A204.1 (cell line): ENCODE measurements around the gene ICA1.

ENCODE experiments used
- FAIRE-seq: peaks from 2 replicates; lab custom pipeline; 2012; peaks lifted over from hg19 to GRCh38; lab: Jason Lieb, UNC

The ICA1 gene

DNA sequence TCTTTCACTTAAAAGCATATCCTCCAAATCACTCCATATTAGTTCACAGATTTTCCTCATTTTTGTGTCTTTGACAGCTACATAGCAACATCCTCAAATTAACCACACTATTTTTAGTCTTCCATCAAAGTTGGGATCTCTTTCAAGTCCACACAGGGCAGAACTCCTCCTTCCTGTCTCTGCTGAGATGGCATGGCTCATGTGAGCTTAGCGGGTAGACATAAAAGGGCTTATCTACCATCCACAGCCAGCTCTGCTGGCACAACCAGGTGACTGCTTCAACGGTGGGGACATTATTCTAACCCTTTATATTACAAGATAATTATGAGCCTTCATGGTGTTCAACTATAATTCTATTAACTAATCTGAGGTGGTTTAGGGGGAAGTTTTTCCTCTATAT, 35.5 kb downstream of the ICA1 start:
- FAIRE-seq, result no peak

DNA sequence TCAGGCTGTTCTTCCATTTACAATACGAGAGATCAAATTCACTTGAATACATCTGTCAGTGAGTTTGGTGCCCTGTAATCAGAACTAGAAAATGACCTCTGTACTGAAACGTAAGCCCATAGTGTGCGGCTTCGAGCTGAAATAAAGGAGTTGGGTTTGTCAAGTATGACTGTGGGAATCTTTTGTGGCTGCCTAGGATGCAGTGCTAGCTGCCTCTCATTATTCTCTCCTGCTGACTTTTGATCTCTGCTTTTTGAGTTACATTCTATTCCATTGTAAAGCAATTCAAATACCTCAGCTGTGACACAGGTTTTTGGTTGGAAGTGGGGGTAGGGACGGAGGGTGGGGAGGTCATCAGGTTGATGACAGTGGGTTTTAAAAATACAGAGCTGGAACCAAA, 40.4 kb downstream of the ICA1 start:
- FAIRE-seq, result no peak

DNA sequence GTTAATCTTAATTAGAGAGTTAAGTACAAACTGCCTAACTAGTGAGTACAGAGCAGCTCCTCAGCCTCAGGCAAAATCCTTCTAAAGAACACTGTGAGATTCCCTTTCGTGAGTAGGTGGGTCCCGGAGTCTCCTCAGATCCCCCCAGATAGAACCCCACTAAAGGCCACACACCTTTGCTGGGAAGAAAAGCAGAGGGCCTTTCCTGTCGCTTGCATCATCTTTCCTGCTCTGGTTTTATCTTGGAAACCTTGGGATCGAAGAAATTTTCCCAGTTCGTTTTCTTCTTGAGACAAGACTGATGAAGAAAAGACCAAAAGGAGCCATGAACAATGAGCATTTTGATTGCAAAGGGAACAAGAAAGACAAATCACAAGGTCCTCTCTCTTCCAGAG, 40.9 kb downstream of the ICA1 start:
- no peak for FAIRE-seq

DNA sequence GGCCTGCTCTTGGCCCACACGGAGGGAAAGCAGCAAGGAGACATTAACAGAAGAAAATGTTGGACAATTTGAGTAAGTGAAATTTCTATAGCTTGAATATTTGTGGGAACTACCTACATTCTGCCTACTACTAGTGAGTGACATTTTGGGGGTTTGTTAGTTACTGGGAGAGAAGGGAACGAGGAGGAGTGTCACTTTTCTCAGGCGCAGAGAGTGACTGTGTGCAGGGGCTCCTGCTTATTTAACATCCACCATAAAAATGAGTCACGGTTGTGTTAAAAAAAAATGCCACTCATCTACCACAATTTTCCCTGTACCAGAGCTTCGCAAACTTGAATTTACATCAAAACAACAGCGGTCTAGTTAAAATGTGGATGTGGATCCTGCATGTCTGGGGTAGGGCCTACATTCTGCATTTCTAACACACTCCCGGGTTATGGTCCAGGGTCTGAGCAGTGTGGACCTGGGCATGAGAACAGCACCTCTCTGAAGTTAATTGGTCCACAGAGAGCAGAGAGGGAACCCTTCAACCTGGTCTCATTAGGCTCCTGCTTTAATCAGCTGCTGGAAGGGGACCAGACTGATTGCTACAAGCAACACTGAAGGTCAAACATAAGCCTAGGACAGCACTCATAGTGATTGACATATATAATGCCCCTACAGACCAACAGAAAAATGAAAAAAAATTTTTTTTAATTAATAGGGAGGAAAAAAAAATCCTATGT, 41.4 kb downstream of the ICA1 start:
- FAIRE-seq, result no peak

DNA sequence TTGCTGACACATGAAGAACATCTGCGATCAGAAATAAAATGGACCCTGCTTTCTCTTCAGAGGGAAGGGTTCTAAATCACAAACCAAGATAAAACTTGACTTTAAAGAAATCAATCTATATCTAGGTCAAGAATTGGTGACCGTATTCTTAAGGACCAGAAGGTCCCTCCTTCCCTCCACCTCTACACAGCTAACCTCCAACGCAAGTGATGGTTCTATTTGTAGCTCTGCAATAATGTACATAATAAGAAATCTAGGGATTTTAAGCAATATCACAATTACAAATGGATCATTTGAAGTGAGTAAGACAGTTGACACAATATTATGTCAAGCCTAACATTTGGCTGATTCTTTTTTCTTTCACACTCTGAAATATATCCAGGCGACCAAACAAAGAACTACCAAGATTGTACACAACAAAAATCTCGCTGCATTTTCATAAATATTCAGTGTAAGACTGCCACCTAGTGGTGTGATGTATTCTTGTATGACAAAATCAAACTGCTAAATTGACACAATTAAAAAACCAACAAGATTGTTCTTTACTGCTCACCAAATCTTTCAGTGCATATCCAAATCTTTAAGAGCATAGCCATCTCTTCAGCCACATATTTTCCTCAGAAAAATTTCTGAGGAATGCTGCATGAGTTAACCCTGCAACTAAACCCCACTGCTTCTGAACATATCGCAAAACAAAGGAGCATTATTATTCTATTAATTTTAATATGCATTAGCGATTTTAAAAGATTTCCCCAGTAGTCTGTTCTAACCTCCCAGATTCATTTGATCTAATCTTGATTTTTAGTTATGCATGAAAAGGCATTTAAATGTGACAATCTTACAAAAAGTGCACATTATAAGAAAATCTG, 44.5 kb downstream of the ICA1 start:
- peak; percentile 96 for FAIRE-seq

DNA sequence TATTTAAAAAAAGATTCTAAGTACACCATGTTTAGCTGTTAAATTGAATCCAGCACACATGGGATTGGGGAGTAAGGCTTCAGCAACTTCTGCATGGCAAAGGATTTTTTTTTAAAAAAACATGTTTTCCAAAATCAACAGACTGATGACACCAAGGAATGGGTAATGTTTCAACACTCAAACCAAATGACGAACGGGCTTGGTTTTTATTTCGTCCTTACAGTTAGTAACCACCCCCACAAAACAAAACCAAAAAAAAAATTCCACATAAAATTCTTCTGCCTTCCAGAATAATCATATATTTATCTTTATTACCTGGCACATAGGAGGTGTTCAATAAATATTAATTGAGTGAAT, 45.7 kb downstream of the ICA1 start:
- FAIRE-seq, result no peak

DNA sequence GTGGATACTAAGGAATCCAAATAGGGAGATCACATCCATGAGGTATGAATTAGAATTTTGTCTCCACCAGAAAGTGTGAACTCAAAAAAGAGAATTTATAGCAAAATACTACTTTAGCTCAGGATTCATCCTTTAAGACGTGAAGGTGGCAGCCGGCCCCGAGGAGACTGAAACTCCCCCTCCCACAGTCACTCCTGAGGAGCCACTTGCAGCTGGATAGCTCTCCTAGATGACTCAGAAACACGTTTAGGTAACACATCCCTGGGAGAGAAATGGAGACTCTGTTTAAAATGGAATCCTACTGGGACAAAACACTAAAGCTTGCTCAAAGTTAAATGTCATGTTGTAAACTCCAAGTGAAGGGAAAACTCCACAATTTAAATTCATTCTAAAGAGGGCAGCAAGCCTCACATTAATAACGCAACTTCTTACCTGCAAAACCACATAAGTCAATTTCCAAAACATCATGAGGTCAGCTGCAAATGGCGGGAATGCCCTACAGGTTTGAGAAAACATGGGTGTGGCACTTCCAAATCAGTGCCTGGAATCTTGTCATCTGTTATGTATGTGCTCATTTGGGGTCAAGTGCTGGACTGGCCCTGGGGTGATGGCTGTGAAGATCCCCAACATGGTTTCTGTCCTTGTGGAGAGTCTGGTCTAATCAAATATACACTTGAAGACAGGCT, 46.2 kb downstream of the ICA1 start:
- no peak for FAIRE-seq

DNA sequence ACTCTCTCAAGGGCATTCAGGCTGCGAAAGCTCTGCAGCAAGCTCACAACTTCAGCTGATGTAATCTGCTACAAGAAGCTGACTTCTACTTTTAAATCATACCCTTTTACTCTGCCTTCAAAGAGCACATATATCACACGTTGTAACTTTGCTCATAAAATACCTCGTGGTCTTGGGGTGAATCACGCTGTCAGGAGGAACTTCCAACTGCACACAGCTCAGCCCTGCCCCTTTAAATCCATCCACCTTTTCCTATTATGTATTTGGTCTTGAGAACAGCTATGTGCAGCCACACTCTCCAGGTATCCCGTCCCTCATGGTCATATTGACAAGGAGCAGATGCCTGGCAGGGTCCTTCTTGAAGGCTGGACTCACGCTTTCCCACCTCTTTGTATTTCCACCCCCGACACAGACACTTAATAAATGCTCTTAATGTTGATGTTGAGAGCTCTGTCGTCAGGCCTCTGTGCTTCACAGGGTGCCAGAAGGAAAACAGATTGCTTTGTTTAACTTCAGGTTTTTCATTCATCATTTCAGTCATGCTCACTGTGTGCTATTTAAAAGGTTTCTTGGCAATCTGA, 47.6 kb downstream of the ICA1 start:
- FAIRE-seq, result no peak

DNA sequence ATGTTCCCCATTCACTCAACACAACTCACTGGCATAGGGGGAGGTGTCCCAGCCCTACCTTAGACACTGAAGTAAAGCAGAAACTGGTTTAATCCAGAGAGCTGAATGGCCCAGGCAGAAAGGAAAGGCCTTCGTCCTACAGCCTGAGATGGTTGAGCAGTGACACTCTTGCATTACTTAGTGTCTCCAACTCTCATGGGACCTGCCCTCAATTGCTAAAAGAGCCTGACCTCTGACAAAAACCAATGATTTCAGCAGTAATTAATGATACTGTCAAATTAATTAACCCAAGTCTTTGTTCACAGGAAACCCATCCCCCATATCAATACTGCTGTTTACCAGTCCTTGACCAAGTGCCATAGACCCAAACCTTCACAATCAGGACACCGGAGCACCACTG, 48.6 kb downstream of the ICA1 start:
- FAIRE-seq, result no peak

DNA sequence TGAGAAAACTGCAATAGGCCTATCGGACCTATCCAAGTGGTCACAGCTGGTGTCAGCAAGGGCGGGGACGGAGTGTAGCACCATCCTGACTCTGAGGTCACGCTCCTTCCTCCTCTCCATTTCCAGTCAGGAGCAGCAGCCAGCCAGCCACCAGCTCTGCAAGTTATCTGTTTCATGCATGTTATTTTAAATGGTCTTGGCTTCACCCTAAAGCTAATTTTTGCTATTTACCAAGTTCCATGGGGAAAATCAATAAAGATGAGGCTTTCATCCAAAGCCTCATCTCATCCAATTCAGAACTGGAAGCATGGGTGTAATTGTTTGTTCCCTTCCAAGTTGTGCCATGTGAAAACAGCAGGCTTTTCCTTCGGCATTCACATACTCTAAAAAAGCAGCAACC, 49.3 kb downstream of the ICA1 start:
- no peak for FAIRE-seq

DNA sequence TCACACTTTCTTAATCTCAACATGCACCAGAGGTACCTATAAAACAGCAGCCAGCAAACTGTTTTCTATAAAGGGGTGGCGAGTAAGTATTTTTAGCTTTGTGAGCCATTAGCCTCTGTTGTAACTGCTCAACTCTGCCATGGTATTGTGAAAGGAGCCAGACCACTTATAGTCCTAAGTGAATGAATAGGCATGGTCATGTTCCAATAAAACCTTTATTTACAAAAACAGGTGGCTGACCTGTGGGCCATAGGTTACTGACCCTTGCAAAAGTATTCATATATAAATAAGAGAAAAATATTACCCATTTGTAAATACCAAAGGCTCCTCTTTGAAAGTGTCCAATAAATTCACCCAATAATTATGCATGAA, 50.3 kb downstream of the ICA1 start:
- no peak for FAIRE-seq

DNA sequence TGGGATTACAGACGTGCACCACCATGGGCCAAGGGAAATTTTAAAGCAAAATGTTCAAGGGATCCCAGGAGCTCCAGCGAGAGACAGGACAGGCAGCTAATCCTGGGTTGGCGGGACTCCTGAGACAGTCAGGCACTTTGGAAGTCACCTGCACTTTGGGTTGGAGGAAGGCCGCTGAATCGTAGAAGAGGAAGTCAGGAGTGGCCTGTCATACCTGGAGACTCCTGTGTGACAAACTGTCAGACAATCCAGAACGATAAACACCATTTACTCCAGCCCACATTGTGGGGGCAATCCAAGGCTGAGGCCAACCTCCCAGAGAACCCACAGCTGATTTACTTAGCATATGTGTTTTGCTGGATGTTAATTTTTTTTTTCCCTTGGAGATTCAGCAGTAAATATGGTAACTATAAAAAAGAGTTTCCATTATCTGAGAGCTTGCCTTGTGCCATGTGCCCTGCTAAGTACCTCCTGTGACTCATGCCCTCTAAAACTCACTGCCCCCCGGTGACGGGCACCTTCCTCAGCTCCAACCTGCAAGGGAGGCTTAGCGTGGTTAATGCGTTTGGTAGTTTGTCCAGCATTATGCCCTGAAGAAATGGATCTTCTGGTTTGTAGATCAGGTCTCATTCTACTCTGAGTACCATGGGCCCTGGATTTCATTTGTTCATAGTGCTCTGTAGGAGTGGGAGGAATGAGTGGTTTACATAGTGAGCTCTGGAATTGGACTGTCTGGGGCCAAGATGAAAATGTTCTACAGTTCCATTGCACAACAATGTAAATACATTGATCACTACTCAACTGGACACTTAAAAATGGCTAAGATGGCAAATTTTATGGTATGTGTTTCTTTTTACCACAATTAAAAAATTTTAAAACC, 50.9 kb downstream of the ICA1 start:
- FAIRE-seq, result no peak

DNA sequence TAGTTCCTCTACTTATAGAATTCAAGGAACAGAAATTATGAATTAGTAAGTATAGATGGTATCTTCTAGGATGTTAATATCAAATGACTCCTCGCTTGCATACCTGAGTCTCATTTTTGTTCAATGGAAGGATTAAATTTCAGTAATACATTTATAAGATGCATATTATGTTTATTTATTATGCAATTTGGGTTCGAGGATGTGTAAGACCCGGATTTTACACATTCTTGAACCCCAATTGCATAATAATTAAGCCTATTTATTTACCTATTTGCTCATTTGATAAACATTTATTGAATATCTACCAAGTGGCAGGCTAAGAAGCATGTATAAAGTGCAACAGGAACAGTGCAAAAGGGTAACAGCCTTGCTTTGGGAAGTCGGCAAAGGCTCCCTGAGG, 52.6 kb downstream of the ICA1 start:
- FAIRE-seq, result no peak

DNA sequence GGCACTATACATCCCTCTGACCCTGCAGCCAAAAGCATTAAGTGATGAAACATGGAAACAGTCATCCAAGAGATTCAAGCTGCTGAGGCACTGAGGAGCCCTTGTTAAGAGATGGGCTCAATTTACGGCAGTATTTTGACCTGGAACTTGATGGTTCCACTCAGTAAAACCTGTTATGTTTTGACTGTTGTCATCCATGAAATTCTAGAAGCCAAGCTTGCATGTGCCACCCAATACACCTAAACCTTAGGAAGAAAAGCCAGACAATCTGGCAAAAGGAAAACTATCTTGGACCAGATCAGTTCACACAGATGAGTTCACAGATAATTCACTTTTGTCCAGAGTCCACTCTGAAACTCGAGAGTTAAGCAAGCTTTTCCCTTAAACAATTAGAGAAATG, 53.2 kb downstream of the ICA1 start:
- FAIRE-seq, result no peak

DNA sequence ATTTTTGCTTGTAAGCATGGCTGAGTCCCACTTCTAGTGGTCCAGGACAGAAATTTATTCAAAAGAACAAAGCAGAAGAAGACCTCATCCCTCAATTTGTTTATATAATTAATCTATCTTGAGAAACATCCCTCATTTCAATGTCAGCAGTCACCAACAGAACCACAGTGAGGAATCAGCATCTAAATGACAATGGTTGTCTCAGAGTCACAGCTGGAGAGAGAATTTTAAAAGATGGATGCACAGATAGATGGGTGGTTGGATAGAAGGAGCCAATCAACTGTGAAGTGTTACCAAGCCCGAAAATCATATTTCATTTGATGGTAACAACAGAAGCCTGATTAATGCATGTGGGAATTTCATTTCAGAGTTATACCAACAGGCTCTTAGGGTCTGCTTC, 55.0 kb downstream of the ICA1 start:
- FAIRE-seq, result no peak

DNA sequence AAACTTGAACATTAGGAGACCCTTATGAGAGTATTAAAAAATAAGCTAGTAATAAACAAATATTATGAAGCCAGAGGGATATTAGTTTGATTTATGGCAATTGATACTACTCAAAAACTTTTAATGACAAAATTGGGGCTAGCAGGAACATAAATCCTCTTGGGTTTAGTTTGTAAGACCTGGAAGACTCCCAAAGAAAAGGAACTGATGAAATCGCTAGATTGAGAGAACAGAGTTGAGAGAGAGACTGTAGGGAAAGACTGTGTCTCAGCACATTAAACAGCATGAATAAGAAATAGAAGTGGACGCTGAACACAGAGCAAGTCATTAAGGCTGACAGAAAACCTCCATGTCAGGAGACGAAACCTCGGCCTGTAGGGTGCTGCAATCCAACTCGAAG, 56.4 kb downstream of the ICA1 start:
- no peak for FAIRE-seq

DNA sequence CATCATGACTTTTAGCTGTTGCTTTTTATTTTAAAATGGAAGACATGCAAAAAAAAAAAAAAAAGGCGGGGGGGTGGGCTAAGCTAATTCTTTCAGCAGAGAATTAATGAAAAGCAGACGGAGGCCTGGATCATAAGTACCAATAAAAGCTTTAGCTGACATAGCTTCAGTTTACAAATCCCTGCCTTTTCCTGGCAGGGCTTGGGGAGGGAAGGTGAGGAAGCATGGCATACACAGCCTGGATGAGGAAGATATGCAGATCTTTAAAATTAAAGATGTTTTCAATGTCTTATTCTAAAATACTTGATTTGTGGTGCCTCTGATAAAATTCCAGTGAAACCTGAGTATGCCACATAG, 57.0 kb downstream of the ICA1 start:
- no peak for FAIRE-seq

DNA sequence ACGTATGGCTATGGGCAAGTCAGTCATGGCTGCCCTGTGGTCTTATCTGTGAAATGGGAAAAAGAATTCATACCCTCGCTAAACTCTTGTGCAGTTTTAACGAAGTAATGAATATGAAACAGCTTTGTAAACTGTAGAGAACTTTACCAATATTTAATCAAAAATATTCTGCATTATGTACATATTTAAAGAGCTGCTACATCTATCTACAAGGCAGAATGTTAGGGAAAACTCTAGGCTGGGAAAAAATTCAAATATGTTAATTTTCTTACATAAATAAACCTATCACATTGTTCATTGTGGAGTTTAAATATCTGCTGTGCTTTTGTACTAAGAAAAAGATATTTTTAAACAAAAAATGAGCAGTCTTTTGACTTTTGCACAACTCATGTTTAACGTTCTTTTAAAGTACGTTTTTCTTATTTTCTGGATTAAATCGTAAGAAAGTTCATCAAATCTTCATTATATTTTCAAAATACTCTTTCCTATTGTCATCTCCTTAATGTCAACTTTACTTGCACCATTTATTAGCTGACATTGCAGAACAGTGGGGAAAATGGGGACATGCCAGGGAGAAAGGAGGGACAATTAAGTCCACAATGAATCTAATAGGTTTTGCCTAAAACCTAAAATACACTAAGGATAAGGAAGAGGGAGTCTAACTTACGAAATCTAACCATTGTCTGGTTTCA, 57.5 kb downstream of the ICA1 start:
- no peak for FAIRE-seq

DNA sequence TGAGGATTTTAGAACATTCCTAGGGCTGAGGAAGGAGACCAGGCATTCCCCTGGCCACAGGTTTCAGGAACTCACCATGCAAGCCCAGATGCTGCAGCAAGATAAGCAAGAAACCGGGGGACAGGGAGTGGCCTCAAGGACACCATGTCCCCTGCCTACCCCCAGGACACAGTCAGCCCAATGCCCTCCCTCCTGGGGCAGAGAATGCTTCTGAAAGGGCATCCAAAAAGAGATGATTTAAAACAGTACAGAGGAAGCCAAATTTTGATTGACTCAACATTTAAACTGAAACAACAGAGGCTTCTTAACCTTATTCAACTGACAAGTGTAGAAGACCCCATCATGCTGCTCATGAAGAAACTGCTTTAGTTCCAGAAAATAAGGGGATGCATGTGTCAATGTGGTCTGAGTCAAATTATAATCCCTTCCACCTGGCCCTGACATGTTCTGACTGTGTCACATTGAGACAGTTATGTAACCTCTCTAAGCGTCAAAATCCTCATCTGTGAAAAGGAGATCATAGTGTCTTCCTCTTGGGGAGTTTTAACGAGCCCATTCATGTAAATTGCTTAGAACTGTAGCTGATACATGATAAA, 60.0 kb downstream of the ICA1 start:
- no peak for FAIRE-seq

DNA sequence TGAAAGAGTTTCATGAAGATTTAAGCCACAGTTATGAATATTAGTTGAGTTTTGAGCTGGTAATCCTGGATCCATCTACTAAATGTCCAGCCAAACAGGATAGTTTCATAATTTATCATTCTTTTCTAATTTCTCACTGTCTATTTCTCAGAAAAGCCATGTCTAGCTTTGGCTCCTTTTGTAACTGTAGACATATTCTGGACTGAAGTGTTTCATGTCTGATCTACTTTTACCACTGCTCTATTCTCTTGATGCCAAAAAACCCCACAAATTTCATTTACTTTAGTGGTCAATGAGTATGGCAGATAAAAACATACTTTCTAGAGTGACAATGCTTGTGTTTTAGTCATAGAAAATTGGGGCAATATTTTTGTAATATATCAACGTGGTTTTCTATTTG, 61.2 kb downstream of the ICA1 start:
- no peak for FAIRE-seq

DNA sequence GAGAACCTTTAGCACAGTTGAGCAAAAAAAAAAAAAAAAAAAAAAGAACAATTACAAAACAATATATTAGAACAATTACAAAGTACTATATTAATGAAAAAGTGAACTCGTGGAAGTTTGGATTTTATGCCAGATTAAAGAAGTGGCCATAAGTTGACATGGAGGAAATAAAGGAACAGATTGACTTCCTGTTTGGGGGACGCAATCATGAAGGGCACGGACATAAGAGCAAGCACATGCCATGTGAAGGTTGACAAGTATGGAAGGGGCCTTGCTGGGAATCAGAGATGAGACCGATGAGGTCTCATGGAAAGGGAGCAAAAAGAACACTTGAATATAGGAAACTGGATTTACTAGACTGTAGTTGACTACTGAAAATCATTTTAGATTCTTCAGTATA, 61.7 kb downstream of the ICA1 start:
- no peak for FAIRE-seq
